ENCODE measurements around the gene PTGDR2.

Gene PTGDR2

GRCh38 chr11:60872961-60873524 is 17.3 kb upstream of the PTGDR2 start:
- TF ChIP-seq CTCF (IDR thresholded peaks at IDR 0.05; ENCODE audit: insufficient read depth, low read length, poor library complexity, severe bottlenecking), result no peak
- H3K4me3 ChIP-seq (replicated peaks; ENCODE audit: low read depth, low read length), result no peak overlapping the region
- DNase-seq (ENCODE audit: extremely low read depth, insufficient read length), result no peak
- H3K27me3 ChIP-seq (replicated peaks; ENCODE audit: control insufficient read depth, insufficient read depth, low read length), result no peaks in the 10 kb centered on the region
- H3K36me3 ChIP-seq (ENCODE audit: control insufficient read depth, insufficient read depth, low read length), result no peaks in the 10 kb centered on the region

GRCh38 chr11:60872124-60872960 is 16.6 kb upstream of the PTGDR2 start:
- no peak overlapping the region for H3K4me3 ChIP-seq (replicated peaks; ENCODE audit: low read depth, low read length)
- H3K27me3 ChIP-seq (replicated peaks; ENCODE audit: control insufficient read depth, insufficient read depth, low read length), result no peaks in the 10 kb centered on the region
- no peak for DNase-seq (ENCODE audit: extremely low read depth, insufficient read length)
- TF ChIP-seq CTCF (IDR thresholded peaks at IDR 0.05; ENCODE audit: insufficient read depth, low read length, poor library complexity, severe bottlenecking), result no peak
- no peaks in the 10 kb centered on the region for H3K36me3 ChIP-seq (ENCODE audit: control insufficient read depth, insufficient read depth, low read length)

GRCh38 chr11:60871378-60872061 is 15.8 kb upstream of the PTGDR2 start:
- DNase-seq (ENCODE audit: extremely low read depth, insufficient read length), result no peak
- no peak overlapping the region for H3K4me3 ChIP-seq (replicated peaks; ENCODE audit: low read depth, low read length)
- no peaks in the 10 kb centered on the region for H3K36me3 ChIP-seq (ENCODE audit: control insufficient read depth, insufficient read depth, low read length)
- TF ChIP-seq CTCF (IDR thresholded peaks at IDR 0.05; ENCODE audit: insufficient read depth, low read length, poor library complexity, severe bottlenecking), result no peak
- H3K27me3 ChIP-seq (replicated peaks; ENCODE audit: control insufficient read depth, insufficient read depth, low read length), result no peaks in the 10 kb centered on the region

- no peaks in the 10 kb centered on the region for H3K36me3 ChIP-seq (ENCODE audit: control insufficient read depth, insufficient read depth, low read length)
- no peak for DNase-seq (ENCODE audit: extremely low read depth, insufficient read length)
- no peak overlapping the region for H3K4me3 ChIP-seq (replicated peaks; ENCODE audit: low read depth, low read length)
- H3K27me3 ChIP-seq (replicated peaks; ENCODE audit: control insufficient read depth, insufficient read depth, low read length), result no peaks in the 10 kb centered on the region
- no peak for TF ChIP-seq CTCF (IDR thresholded peaks at IDR 0.05; ENCODE audit: insufficient read depth, low read length, poor library complexity, severe bottlenecking)
Observed at GRCh38 chr11:60870733-60871377, 15.1 kb upstream of the PTGDR2 start.

- TF ChIP-seq CTCF (IDR thresholded peaks at IDR 0.05; ENCODE audit: insufficient read depth, low read length, poor library complexity, severe bottlenecking), result no peak
- H3K4me3 ChIP-seq (replicated peaks; ENCODE audit: low read depth, low read length), result no peak overlapping the region
- DNase-seq (ENCODE audit: extremely low read depth, insufficient read length), result no peak
Observed at GRCh38 chr11:60870276-60870675, 14.5 kb upstream of the PTGDR2 start.

More at GRCh38 chr11:60870276-60870675, 14.5 kb upstream of the PTGDR2 start:
- Histone ChIP-seq H3K27me3 (replicated peaks; ENCODE audit: control insufficient read depth, insufficient read depth, low read length) (no peaks in the 10 kb centered on the region), H3K36me3 (ENCODE audit: control insufficient read depth, insufficient read depth, low read length) (no peaks in the 10 kb centered on the region)

Data from GM06990 (cell line).